IMR-90 (cell line): ENCODE results near the gene ARID4A. TPM values are rescaled to one million over a fixed set of nuclear protein-coding genes. Genes with fewer than 3 reads are reported as not detected.

Experiments
- ATAC-seq: fragments of 200-7000 bp; cut with Tn5 transposase; 2 replicates; pipeline ENCODE4 v1.9.1; 2020; ENCODE audit warnings: low read depth, mild to moderate bottlenecking, moderate library complexity
- BruUV-seq: library from RNA; stranded (reverse); fragments of 400-500 nt; replicated peaks from 2 replicates; lab custom pipeline; 2021; lab: Mats Ljungman, UMichigan
- CTCF ChIA-PET: fragments of 300-600 bp; formaldehyde crosslinking; extraction: SDS; loops from one replicate; lab custom pipeline; 2021; ENCODE audit warnings: antibody characterized with exemption; lab: Yijun Ruan, JAX
- POLR2A ChIA-PET: fragments of 300-600 bp; sonication (Branson Sonifier 250); formaldehyde crosslinking; loops from one replicate; lab custom pipeline; 2022; ENCODE audit warnings: antibody characterized with exemption; ENCODE audit not compliant: unreplicated experiment; lab: Charles Lee
- DNase-seq: peaks from one replicate; pipeline ENCODE4 v3.0.0; 2013
- H2AFZ ChIP-seq: replicated peaks from 2 replicates; pipeline ENCODE3; 2013; ENCODE audit warnings: low read length, mild to moderate bottlenecking; ENCODE audit not compliant: poor library complexity
- H2AK5ac ChIP-seq: 2 replicates; pipeline ENCODE4 v1.6.1; 2013; ENCODE audit warnings: low read depth, low read length, inconsistent platforms
- H2AK9ac ChIP-seq: replicated peaks from 2 replicates; pipeline ENCODE3; 2013; ENCODE audit warnings: mild to moderate bottlenecking, low read depth, low read length, moderate library complexity; ENCODE audit not compliant: poor library complexity
- H2BK120ac ChIP-seq: 2 replicates; pipeline ENCODE4 v1.6.1; 2013; ENCODE audit warnings: low read depth, low read length, inconsistent platforms
- H2BK15ac ChIP-seq: 3 replicates; pipeline ENCODE4 v1.6.1; 2013; ENCODE audit warnings: low read depth, low read length, inconsistent platforms
- H2BK20ac ChIP-seq: 2 replicates; pipeline ENCODE4 v1.6.1; 2013; ENCODE audit warnings: low read depth, mild to moderate bottlenecking, inconsistent platforms, low read length, moderate library complexity
- H2BK5ac ChIP-seq: 2 replicates; pipeline ENCODE4 v1.6.1; 2013; ENCODE audit warnings: mild to moderate bottlenecking, low read depth, low read length, inconsistent platforms; ENCODE audit not compliant: poor library complexity, severe bottlenecking
- H3K14ac ChIP-seq: replicated peaks from 2 replicates; pipeline ENCODE4 v1.6.1; 2013; ENCODE audit warnings: low read depth, low read length, inconsistent platforms
- H3K18ac ChIP-seq: 2 replicates; pipeline ENCODE4 v1.6.1; 2013; ENCODE audit warnings: low read depth, low read length, control low read depth
- H3K23ac ChIP-seq: 2 replicates; pipeline ENCODE4 v1.6.1; 2013; ENCODE audit warnings: low read depth, low read length, inconsistent platforms
- H3K27ac ChIP-seq: 2 replicates; pipeline ENCODE4 v1.5.1; 2013; ENCODE audit warnings: mild to moderate bottlenecking, control low read depth, low read length; ENCODE audit not compliant: insufficient read depth
- H3K27me3 ChIP-seq: 2 replicates; pipeline ENCODE4 v1.6.1; 2013; ENCODE audit warnings: low read length; ENCODE audit not compliant: control insufficient read depth, insufficient read depth
- H3K36me3 ChIP-seq: 2 replicates; pipeline ENCODE4 v1.6.1; 2013; ENCODE audit warnings: low read length, mixed read lengths; ENCODE audit not compliant: control insufficient read depth, insufficient read depth
- H3K4ac ChIP-seq: 2 replicates; pipeline ENCODE4 v1.6.1; 2013; ENCODE audit warnings: low read depth, low read length, inconsistent platforms
- H3K4me1 ChIP-seq: 2 replicates; pipeline ENCODE4 v1.6.1; 2013; ENCODE audit warnings: low read length, mixed read lengths; ENCODE audit not compliant: control insufficient read depth, insufficient read depth
- H3K4me2 ChIP-seq: 2 replicates; pipeline ENCODE4 v1.6.1; 2013; ENCODE audit warnings: low read depth, mild to moderate bottlenecking, control low read depth, low read length, moderate library complexity
- H3K4me3 ChIP-seq: 2 replicates; pipeline ENCODE4 v1.5.1; 2013; ENCODE audit warnings: low read depth, mild to moderate bottlenecking, control low read depth, low read length, moderate library complexity; ENCODE audit not compliant: insufficient read depth
- H3K56ac ChIP-seq: 2 replicates; pipeline ENCODE4 v1.6.1; 2013; ENCODE audit warnings: low read length, inconsistent platforms; ENCODE audit not compliant: insufficient read depth; ENCODE audit errors: extremely low read depth
- H3K79me1 ChIP-seq, 2 experiments: 2 replicates each; pipeline ENCODE4 v1.6.1; 2013; ENCODE audit warnings: low read length in 2 of 2, inconsistent platforms in 1 of 2, low read depth in 1 of 2
- H3K9ac ChIP-seq: 2 replicates; pipeline ENCODE4 v1.6.1; 2013; ENCODE audit warnings: low read depth, low read length, control low read depth
- H3K9me1 ChIP-seq: 2 replicates; pipeline ENCODE4 v1.6.1; 2013; ENCODE audit warnings: low read length, inconsistent platforms; ENCODE audit not compliant: insufficient read depth
- H3K9me3 ChIP-seq: 2 replicates; pipeline ENCODE4 v1.6.1; 2013; ENCODE audit warnings: low read length; ENCODE audit not compliant: control insufficient read depth, insufficient read depth
- H4K20me1 ChIP-seq: 2 replicates; pipeline ENCODE4 v1.6.1; 2013; ENCODE audit warnings: low read length, inconsistent platforms; ENCODE audit not compliant: insufficient read depth
- H4K5ac ChIP-seq: 2 replicates; pipeline ENCODE4 v1.6.1; 2013; ENCODE audit warnings: mild to moderate bottlenecking, low read depth, low read length, control low read depth
- H4K8ac ChIP-seq, 2 experiments: 2 replicates each; pipeline ENCODE4 v1.6.1; 2013; ENCODE audit warnings: low read depth in 2 of 2, low read length in 2 of 2, control low read depth in 1 of 2, inconsistent platforms in 1 of 2
- H4K91ac ChIP-seq: 2 replicates; pipeline ENCODE4 v1.6.1; 2013; ENCODE audit warnings: low read depth, low read length, inconsistent platforms; ENCODE audit not compliant: insufficient read depth
- MAZ ChIP-seq: IDR thresholded peaks from 2 replicates; pipeline ENCODE4 v1.6.1; 2012; ENCODE audit warnings: low read depth, mild to moderate bottlenecking, low read length, improper control_type of control experiment, moderate library complexity, borderline replicate concordance
- NFE2L2 ChIP-seq: fragments of 150-350 bp; IDR thresholded peaks from 2 replicates; pipeline ENCODE4 v1.6.1; 2016; ENCODE audit warnings: low read depth, mild to moderate bottlenecking, low read length
- WGBS, 2 experiments: methylation state at CpG; one replicate each; pipeline versions ENCODE4 v1.1.5 to v1.1.7; 2013; ENCODE audit warnings: missing lambda C conversion rate in 2 of 2; ENCODE audit not compliant: insufficient read length in 1 of 2; ENCODE audit errors: extremely low coverage in 2 of 2; 5-methylcytosine and 5-hydroxymethylcytosine counted together
- dilution Hi-C: fragments of 300-500 bp; cut with HindIII; formaldehyde crosslinking; loops from one replicate; pipeline ENCODE4 v1.14.3; 2018; ENCODE audit warnings: low sequenced_read_pairs; ENCODE audit not compliant: unreplicated experiment
- in situ Hi-C: fragments of 300-500 bp; cut with MboI; formaldehyde crosslinking; loops from 3 replicates; pipeline ENCODE4 v1.14.3; 2019; ENCODE audit warnings: low sequenced_read_pairs, inconsistent platforms, mixed read lengths
- intact Hi-C: fragments of 100-400 bp; cut with micrococcal nuclease; formaldehyde crosslinking; loops from 2 replicates; pipeline ENCODE4 v1.10.0; 2022
- polyA plus RNA-seq, 3 experiments: library from polyadenylated mRNA; depleted of rRNA; stranded (reverse); fragments of >200 nt; gene quantifications; 2 replicates each; pipeline ENCODE4 v1.2.3, GENCODE V29; 2012; ENCODE audit warnings: low replicate concordance in 1 of 3
- total RNA-seq: library from RNA; depleted of rRNA; stranded (reverse); fragments of >200 nt; gene quantifications from 2 replicates; pipeline ENCODE4 v1.2.3, GENCODE V29; 2012
- TF ChIP-seq, protein P1 (sequence below): conservative IDR thresholded peaks from 2 replicates; pipeline ENCODE4 v1.5.1; 2012; ENCODE audit warnings: mild to moderate bottlenecking, low read depth, low read length, improper control_type of control experiment
- TF ChIP-seq, protein P2 (sequence below): fragments of 150-350 bp; IDR thresholded peaks from 2 replicates; pipeline ENCODE4 v1.6.1; 2016; ENCODE audit warnings: low read depth, mild to moderate bottlenecking, low read length, moderate library complexity, borderline replicate concordance

Gene ARID4A
- total and polyA plus RNA-seq, 2 of the 4 experiments (the other 2 are of a cell fraction) = 3.3 to 3.8 TPM

DNA sequence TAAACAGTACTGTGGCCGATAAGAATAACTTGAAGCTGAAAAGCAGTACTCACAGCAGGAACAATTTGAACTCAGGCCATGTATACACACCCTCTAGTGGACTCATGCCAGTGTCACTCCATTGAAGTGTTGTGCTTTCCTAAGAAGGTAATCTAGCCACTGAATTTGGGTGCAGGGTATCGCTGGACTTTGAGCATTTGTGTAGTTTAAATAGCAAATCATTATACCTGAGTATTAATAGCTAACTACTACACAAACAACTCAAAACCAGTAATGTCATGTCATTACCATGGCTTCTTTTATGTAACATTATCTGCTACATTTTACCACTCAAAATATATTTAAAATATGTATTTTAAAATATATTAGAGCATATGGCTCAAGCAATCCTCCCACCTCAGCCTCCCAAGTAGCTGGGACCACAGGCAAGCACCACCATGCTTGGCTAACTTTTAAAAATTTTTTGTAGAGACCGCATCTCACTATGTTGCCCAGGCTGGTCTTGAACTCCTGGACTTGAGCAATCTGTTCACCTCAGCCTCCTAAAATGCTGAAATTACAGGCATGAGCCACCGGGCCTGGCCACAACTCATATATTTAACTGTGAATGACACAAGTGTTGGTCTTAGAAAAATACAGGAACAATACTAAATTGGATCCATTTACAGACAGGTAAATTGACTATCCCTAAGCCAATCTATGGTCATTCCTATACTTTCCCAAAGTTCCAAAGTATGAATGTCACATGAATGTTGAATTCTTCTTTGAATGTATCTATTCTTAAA, 25.6 kb upstream of the ARID4A start:
- Histone ChIP-seq H3K4me3 (no peak overlapping the region), H3K36me3 (peaks cover 42% of the 10 kb centered on the region), H3K14ac (no peak overlapping the region), H2AFZ (no peak overlapping the region), H3K27ac (no peak overlapping the region), H3K4me1 (peaks cover 3% of the 10 kb centered on the region; the same call in 1 of the 2 replicates), H3K79me1 (peaks cover 10 to 54% of the 10 kb centered on the region in 2 experiments), H2BK15ac (no peak overlapping the region), H3K9ac (no peak overlapping the region), H3K9me3 (no peaks in the 10 kb centered on the region), H2AK9ac (no peak overlapping the region), H2AK5ac (no peak overlapping the region), H3K9me1 (no peaks in the 10 kb centered on the region), H4K8ac (no peak overlapping the region; a peak in 1 of 4 replicates), H3K56ac (no peak overlapping the region), H3K18ac (no peak overlapping the region), H2BK120ac (no peak overlapping the region), H2BK5ac (no peak overlapping the region), H3K4me2 (no peak overlapping the region), H3K23ac (no peak overlapping the region), H2BK20ac (no peak overlapping the region), H3K4ac (no peak overlapping the region), H3K27me3 (no peaks in the 10 kb centered on the region), H4K91ac (no peak overlapping the region), H4K20me1 (peaks cover 29% of the 10 kb centered on the region), H4K5ac (no peak overlapping the region)
- ChIA-PET CTCF (no interaction called here), POLR2A (no interaction called here)
- dilution Hi-C loops (no loop called here), intact Hi-C loops (no loop called here), in situ Hi-C loops (no loop called here)
- DNase-seq (peak; percentile 53), ATAC-seq (peak; percentile 56)
- no CpG with 5 or more reads among the region's 4 CpGs for WGBS, 2 experiments
- no TSS peak for BruUV-seq
- TF ChIP-seq, protein P1, sequence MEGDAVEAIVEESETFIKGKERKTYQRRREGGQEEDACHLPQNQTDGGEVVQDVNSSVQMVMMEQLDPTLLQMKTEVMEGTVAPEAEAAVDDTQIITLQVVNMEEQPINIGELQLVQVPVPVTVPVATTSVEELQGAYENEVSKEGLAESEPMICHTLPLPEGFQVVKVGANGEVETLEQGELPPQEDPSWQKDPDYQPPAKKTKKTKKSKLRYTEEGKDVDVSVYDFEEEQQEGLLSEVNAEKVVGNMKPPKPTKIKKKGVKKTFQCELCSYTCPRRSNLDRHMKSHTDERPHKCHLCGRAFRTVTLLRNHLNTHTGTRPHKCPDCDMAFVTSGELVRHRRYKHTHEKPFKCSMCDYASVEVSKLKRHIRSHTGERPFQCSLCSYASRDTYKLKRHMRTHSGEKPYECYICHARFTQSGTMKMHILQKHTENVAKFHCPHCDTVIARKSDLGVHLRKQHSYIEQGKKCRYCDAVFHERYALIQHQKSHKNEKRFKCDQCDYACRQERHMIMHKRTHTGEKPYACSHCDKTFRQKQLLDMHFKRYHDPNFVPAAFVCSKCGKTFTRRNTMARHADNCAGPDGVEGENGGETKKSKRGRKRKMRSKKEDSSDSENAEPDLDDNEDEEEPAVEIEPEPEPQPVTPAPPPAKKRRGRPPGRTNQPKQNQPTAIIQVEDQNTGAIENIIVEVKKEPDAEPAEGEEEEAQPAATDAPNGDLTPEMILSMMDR = 0 out of 2 replicates have a peak, but pooled peaks have one; percentile 9
- TF ChIP-seq MAZ = no peak
- TF ChIP-seq NFE2L2 = no peak
- TF ChIP-seq, protein P2, sequence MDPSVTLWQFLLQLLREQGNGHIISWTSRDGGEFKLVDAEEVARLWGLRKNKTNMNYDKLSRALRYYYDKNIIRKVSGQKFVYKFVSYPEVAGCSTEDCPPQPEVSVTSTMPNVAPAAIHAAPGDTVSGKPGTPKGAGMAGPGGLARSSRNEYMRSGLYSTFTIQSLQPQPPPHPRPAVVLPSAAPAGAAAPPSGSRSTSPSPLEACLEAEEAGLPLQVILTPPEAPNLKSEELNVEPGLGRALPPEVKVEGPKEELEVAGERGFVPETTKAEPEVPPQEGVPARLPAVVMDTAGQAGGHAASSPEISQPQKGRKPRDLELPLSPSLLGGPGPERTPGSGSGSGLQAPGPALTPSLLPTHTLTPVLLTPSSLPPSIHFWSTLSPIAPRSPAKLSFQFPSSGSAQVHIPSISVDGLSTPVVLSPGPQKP = no peak
